Smooth muscle cell (in vitro differentiated cells): Measurements from ENCODE around the gene SLC2A4RG. TPM values are rescaled to one million over a fixed set of nuclear protein-coding genes. Genes with fewer than 3 reads are reported as not detected.
A peak's percentile ranks its signal among the peaks of the same experiment; 100 is the strongest.
"Not testable (repeated sequence)": the region's sequence is repeated elsewhere in the genome, so short reads cannot be mapped to it uniquely, and the experiment has no call there.

ENCODE experiments used
- DNase-seq: peaks from one replicate; lab custom pipeline; 2025; ENCODE audit not compliant: unreplicated experiment; lab: John Stamatoyannopoulos, UW
- H2AFZ ChIP-seq: fragments of 200-600 bp; sonication (generic); 2 replicates; pipeline ENCODE4 v1.6.0; 2016; ENCODE audit warnings: antibody characterized with exemption, low read depth, mild to moderate bottlenecking
- H3F3A ChIP-seq: fragments of 200-600 bp; sonication (generic); 2 replicates; pipeline ENCODE4 v1.6.0; 2017; ENCODE audit warnings: antibody characterized with exemption, low read depth
- H3K27ac ChIP-seq: fragments of 200-600 bp; sonication (generic); 2 replicates; pipeline ENCODE4 v1.5.1; 2016; ENCODE audit warnings: low read depth, mild to moderate bottlenecking
- H3K27me3 ChIP-seq: fragments of 200-600 bp; sonication (generic); 2 replicates; pipeline ENCODE4 v1.6.1; 2016; ENCODE audit warnings: low read depth, mild to moderate bottlenecking
- H3K36me3 ChIP-seq: fragments of 200-600 bp; sonication (generic); 2 replicates; pipeline ENCODE4 v1.5.1; 2016; ENCODE audit warnings: low read depth
- H3K4me1 ChIP-seq: fragments of 200-600 bp; sonication (generic); 2 replicates; pipeline ENCODE4 v1.5.1; 2016; ENCODE audit warnings: low read depth
- H3K4me2 ChIP-seq: fragments of 200-600 bp; sonication (generic); 2 replicates; pipeline ENCODE4 v1.6.0; 2016; ENCODE audit warnings: mild to moderate bottlenecking
- H3K4me3 ChIP-seq: fragments of 200-600 bp; sonication (generic); 2 replicates; pipeline ENCODE4 v1.5.1; 2016; ENCODE audit warnings: mild to moderate bottlenecking
- H3K79me2 ChIP-seq: fragments of 200-600 bp; sonication (generic); 2 replicates; pipeline ENCODE4 v1.6.0; 2016; ENCODE audit warnings: low read depth, mild to moderate bottlenecking
- H3K9ac ChIP-seq: fragments of 200-600 bp; sonication (generic); 2 replicates; pipeline ENCODE4 v1.6.0; 2016; ENCODE audit warnings: low read depth
- H3K9me3 ChIP-seq: fragments of 200-600 bp; sonication (generic); replicated peaks from 2 replicates; pipeline ENCODE4 v1.5.1; 2016; ENCODE audit warnings: low read depth
- H4K20me1 ChIP-seq: fragments of 200-600 bp; sonication (generic); 2 replicates; pipeline ENCODE4 v1.6.0; 2016; ENCODE audit warnings: low read depth
- CTCF ChIP-seq: fragments of 200-600 bp; sonication (generic); IDR thresholded peaks from 2 replicates; pipeline ENCODE4 v1.5.1; 2017; ENCODE audit warnings: borderline replicate concordance, mild to moderate bottlenecking, antibody characterized with exemption; ENCODE audit not compliant: insufficient read depth, poor library complexity, severe bottlenecking
- WGBS: methylation state at CpG from one replicate; pipeline ENCODE4 v1.1.7; 2016; ENCODE audit warnings: low lambda C conversion rate; 5-methylcytosine and 5-hydroxymethylcytosine counted together
- polyA plus RNA-seq: library from polyadenylated mRNA; unstranded; fragments of >200 nt; fragmentation: Nextera tagmentation; extraction: Ambion mirVana; gene quantifications from 2 replicates; pipeline ENCODE4 v1.2.1, GENCODE V29; 2016
- total RNA-seq: library from RNA; depleted of rRNA; stranded (reverse); fragments of >200 nt; gene quantifications from 2 replicates; pipeline ENCODE4 v1.2.3, GENCODE V29; 2014

Gene SLC2A4RG
- total and polyA plus RNA-seq, 2 experiments from 2014 or later: 43.7 to 45.6 TPM

- Histone ChIP-seq H3K4me2 (no peak overlapping the region), H3K9me3 (no peaks in the 10 kb centered on the region), H3K4me3 (no peak overlapping the region), H3K36me3 (no peaks in the 10 kb centered on the region), H3K79me2 (no peaks in the 10 kb centered on the region), H3K27ac (no peak overlapping the region), H3K9ac (no peak overlapping the region), H2AFZ (no peak overlapping the region), H4K20me1 (peaks cover 13% of the 10 kb centered on the region), H3K4me1 (no peaks in the 10 kb centered on the region), H3F3A (no peaks in the 10 kb centered on the region), H3K27me3 (no peaks in the 10 kb centered on the region)
- WGBS: 99% methylated on average over 32 of the region's 33 CpGs
- DNase-seq: no peak
- no peak for TF ChIP-seq CTCF
Observed at GRCh38 chr20:63773571-63774241, 34.1 kb downstream of the SLC2A4RG start.

- no peaks in the 10 kb centered on the region for H3K36me3 ChIP-seq
- H3K4me1 ChIP-seq: no peaks in the 10 kb centered on the region
- no peak for TF ChIP-seq CTCF
- H3K9ac ChIP-seq: no peak overlapping the region
- WGBS: 96% methylated on average over 14 of the region's 15 CpGs
- no peak overlapping the region for H3K27ac ChIP-seq
- peaks cover 13% of the 10 kb centered on the region for H4K20me1 ChIP-seq
- H3K9me3 ChIP-seq: no peaks in the 10 kb centered on the region
- H3F3A ChIP-seq: no peaks in the 10 kb centered on the region
- H3K79me2 ChIP-seq: no peaks in the 10 kb centered on the region
- no peak overlapping the region for H3K4me2 ChIP-seq
- no peaks in the 10 kb centered on the region for H3K27me3 ChIP-seq
- H3K4me3 ChIP-seq: no peak overlapping the region
- no peak overlapping the region for H2AFZ ChIP-seq
- no peak for DNase-seq
Observed at GRCh38 chr20:63774306-63774705, 34.7 kb downstream of the SLC2A4RG start.

GRCh38 chr20:63775096-63775978, 35.8 kb downstream of the SLC2A4RG start:
- Histone ChIP-seq H3K4me3 (peak overlapping the region; percentile 44), H3K4me2 (peak overlapping the region; percentile 84)

GRCh38 chr20:63776875-63777274, 37.3 kb downstream of the SLC2A4RG start:
- not testable (repeated sequence) for DNase-seq, H3K9ac ChIP-seq, H3K27ac ChIP-seq, H3K4me1 ChIP-seq, H3F3A ChIP-seq, H3K36me3 ChIP-seq, H2AFZ ChIP-seq, H3K4me3 ChIP-seq, H3K9me3 ChIP-seq, H3K79me2 ChIP-seq, H3K27me3 ChIP-seq, H3K4me2 ChIP-seq
- WGBS: 92% methylated on average over 18 of the region's 23 CpGs
- H4K20me1 ChIP-seq: peaks cover 13% of the 10 kb centered on the region

More at GRCh38 chr20:63775096-63775978, 35.8 kb downstream of the SLC2A4RG start:
- Histone ChIP-seq H3K27ac (no peak overlapping the region), H3K9me3 (no peaks in the 10 kb centered on the region), H2AFZ (peak overlapping the region; percentile 43), H3F3A (no peaks in the 10 kb centered on the region), H3K79me2 (no peaks in the 10 kb centered on the region), H4K20me1 (peaks cover 13% of the 10 kb centered on the region), H3K27me3 (no peaks in the 10 kb centered on the region), H3K9ac (no peak overlapping the region), H3K4me1 (no peaks in the 10 kb centered on the region), H3K36me3 (no peaks in the 10 kb centered on the region)
- WGBS: 22% methylated on average over 65 of the region's 67 CpGs
- peak; percentile 83 for TF ChIP-seq CTCF
- DNase-seq: peak; percentile 25
